HEK293 (cell line): ENCODE measurements around the gene ARID1A.
A peak's percentile ranks its signal among the peaks of the same experiment; 100 is the strongest.
"Not testable (repeated sequence)": the region's sequence is repeated elsewhere in the genome, so short reads cannot be mapped to it uniquely, and the experiment has no call there.

Experiments
- CTCF ChIA-PET: fragments of 350-600 bp; formaldehyde crosslinking; extraction: SDS; loops from one replicate; lab custom pipeline; 2021; ENCODE audit warnings: antibody characterized with exemption; lab: Yijun Ruan, JAX
- POLR2A ChIA-PET: fragments of 300-600 bp; formaldehyde crosslinking; extraction: SDS; loops from one replicate; lab custom pipeline; 2020; ENCODE audit warnings: antibody characterized with exemption, inconsistent platforms; lab: Yijun Ruan, JAX
- H3K27ac ChIP-seq: fragments of 200-500 bp; sonication (Bioruptor generic); 2 replicates; pipeline ENCODE4 v1.5.1; 2014; ENCODE audit warnings: low read depth, low read length, control low read depth, inconsistent platforms; ENCODE audit errors: extremely low read depth
- H3K36me3 ChIP-seq, 2 experiments: fragments of 200-500 bp in 1 of 2; sonication (Bioruptor generic) in 1 of 2; 1 replicate in 1 of 2; 2 replicates in 1 of 2; pipeline ENCODE4 v1.5.1; 2014 to 2017; ENCODE audit warnings: inconsistent platforms in 2 of 2, low read length in 2 of 2; ENCODE audit not compliant: control insufficient read depth in 2 of 2, insufficient read depth in 1 of 2
- H3K4me1 ChIP-seq: fragments of 200-500 bp; sonication (Bioruptor generic); 2 replicates; pipeline ENCODE4 v1.5.1; 2014; ENCODE audit warnings: mild to moderate bottlenecking, low read length, inconsistent platforms; ENCODE audit not compliant: control insufficient read depth, insufficient read depth
- H3K4me3 ChIP-seq: 2 replicates; pipeline ENCODE4 v1.5.1; 2011; ENCODE audit warnings: low read depth, mild to moderate bottlenecking, control low read depth, low read length, moderate library complexity
- H3K9me3 ChIP-seq: fragments of 200-500 bp; sonication (Bioruptor generic); 2 replicates; pipeline ENCODE4 v1.5.1; 2014; ENCODE audit warnings: low read depth, low read length, inconsistent platforms; ENCODE audit not compliant: control insufficient read depth, insufficient read depth
- ELK4 ChIP-seq: IDR thresholded peaks from 2 replicates; pipeline ENCODE4 v1.6.1; 2011; ENCODE audit warnings: mild to moderate bottlenecking, low read depth, low read length, borderline replicate concordance
- FEZF1 ChIP-seq: fragments of 450-650 bp; formaldehyde crosslinking; IDR thresholded peaks from 2 replicates; pipeline ENCODE4 v1.5.1; 2016; ENCODE audit warnings: missing biosample characterization, missing genetic modification characterization
- KLF1 ChIP-seq: fragments of 450-650 bp; formaldehyde crosslinking; IDR thresholded peaks from 2 replicates; pipeline ENCODE4 v1.5.1; 2016; ENCODE audit warnings: missing biosample characterization, missing genetic modification characterization
- KLF9 ChIP-seq: fragments of 450-650 bp; formaldehyde crosslinking; IDR thresholded peaks from 2 replicates; pipeline ENCODE4 v1.5.1; 2016; ENCODE audit warnings: missing biosample characterization, missing genetic modification characterization, low read depth
- OSR2 ChIP-seq: fragments of 450-650 bp; formaldehyde crosslinking; IDR thresholded peaks from 2 replicates; pipeline ENCODE4 v1.5.1; 2016; ENCODE audit warnings: missing biosample characterization, missing genetic modification characterization
- PRDM1 ChIP-seq: fragments of 450-650 bp; formaldehyde crosslinking; IDR thresholded peaks from 2 replicates; pipeline ENCODE4; 2016; ENCODE audit warnings: missing biosample characterization, missing genetic modification characterization
- RBAK ChIP-seq: fragments of 450-650 bp; formaldehyde crosslinking; IDR thresholded peaks from 2 replicates; pipeline ENCODE4 v1.5.1; 2016; ENCODE audit warnings: missing biosample characterization, missing genetic modification characterization
- TRIM28 ChIP-seq: IDR thresholded peaks from 2 replicates; pipeline ENCODE4 v1.6.1; 2011; ENCODE audit warnings: low read length, control low read depth, borderline replicate concordance
- YY2 ChIP-seq: fragments of 450-650 bp; formaldehyde crosslinking; IDR thresholded peaks from 2 replicates; pipeline ENCODE4 v1.5.1; 2016; ENCODE audit warnings: missing biosample characterization, missing genetic modification characterization
- ZIC2 ChIP-seq: fragments of 450-650 bp; formaldehyde crosslinking; IDR thresholded peaks from 2 replicates; pipeline ENCODE4 v1.5.1; 2016; ENCODE audit warnings: missing biosample characterization, missing genetic modification characterization
- ZNF10 ChIP-seq: fragments of 450-650 bp; formaldehyde crosslinking; IDR thresholded peaks from 2 replicates; pipeline ENCODE4 v1.5.1; 2017; ENCODE audit warnings: missing biosample characterization, missing genetic modification characterization
- ZNF16 ChIP-seq: fragments of 450-650 bp; formaldehyde crosslinking; IDR thresholded peaks from 2 replicates; pipeline ENCODE4 v1.5.1; 2016; ENCODE audit warnings: low read depth, missing biosample characterization, missing genetic modification characterization
- ZNF18 ChIP-seq: fragments of 450-650 bp; formaldehyde crosslinking; IDR thresholded peaks from 2 replicates; pipeline ENCODE4 v1.5.1; 2016; ENCODE audit warnings: missing biosample characterization, missing genetic modification characterization
- ZNF248 ChIP-seq: fragments of 450-650 bp; formaldehyde crosslinking; IDR thresholded peaks from 2 replicates; pipeline ENCODE4 v1.5.1; 2017; ENCODE audit warnings: missing biosample characterization, missing genetic modification characterization
- ZNF324 ChIP-seq: fragments of 450-650 bp; formaldehyde crosslinking; IDR thresholded peaks from 2 replicates; pipeline ENCODE4 v1.5.1; 2016; ENCODE audit warnings: missing biosample characterization, missing genetic modification characterization
- ZNF335 ChIP-seq: fragments of 450-650 bp; formaldehyde crosslinking; conservative IDR thresholded peaks from 2 replicates; pipeline ENCODE4 v1.5.1; 2016; ENCODE audit warnings: missing biosample characterization, missing genetic modification characterization
- ZNF404 ChIP-seq: fragments of 450-650 bp; formaldehyde crosslinking; IDR thresholded peaks from 2 replicates; pipeline ENCODE4 v1.5.1; 2017; ENCODE audit warnings: missing biosample characterization, missing genetic modification characterization
- ZNF449 ChIP-seq: fragments of 450-650 bp; formaldehyde crosslinking; IDR thresholded peaks from 2 replicates; pipeline ENCODE4 v1.5.1; 2017; ENCODE audit warnings: missing biosample characterization, mild to moderate bottlenecking, missing genetic modification characterization, moderate library complexity
- ZNF623 ChIP-seq: fragments of 450-650 bp; formaldehyde crosslinking; IDR thresholded peaks from 2 replicates; pipeline ENCODE4 v1.5.1; 2016; ENCODE audit warnings: missing biosample characterization, missing genetic modification characterization
- ZNF629 ChIP-seq: fragments of 450-650 bp; formaldehyde crosslinking; IDR thresholded peaks from 2 replicates; pipeline ENCODE4 v1.5.1; 2017; ENCODE audit warnings: missing biosample characterization, missing genetic modification characterization
- ZNF704 ChIP-seq: fragments of 450-650 bp; formaldehyde crosslinking; IDR thresholded peaks from 2 replicates; pipeline ENCODE4 v1.5.1; 2016; ENCODE audit warnings: missing biosample characterization, missing genetic modification characterization
- ZNF792 ChIP-seq: fragments of 450-650 bp; formaldehyde crosslinking; IDR thresholded peaks from 2 replicates; pipeline ENCODE4 v1.5.1; 2016; ENCODE audit warnings: missing biosample characterization, missing genetic modification characterization
- ZSCAN30 ChIP-seq: fragments of 450-650 bp; IDR thresholded peaks from 2 replicates; pipeline ENCODE4 v1.5.1; 2018; ENCODE audit warnings: missing biosample characterization, mild to moderate bottlenecking, missing genetic modification characterization, moderate library complexity

The ARID1A gene

GRCh38 chr1:26703478-26703877 lies 7.7 kb downstream of the ARID1A start:
- CTCF ChIA-PET = interaction anchor here (0.6 to 1.2 kb wide), 3 partner anchors 11 to 341 kb away, joined by 3 read pairs; no protein-coding TSS in a partner anchor
- no peak overlapping the region for H3K27ac ChIP-seq
- H3K4me1 ChIP-seq = peaks cover 49% of the 10 kb centered on the region
- H3K36me3 ChIP-seq = peaks cover 0 to 21% of the 10 kb centered on the region in 2 experiments; a peak in 2 of 3 replicates
- TF ChIP-seq RBAK (tag by site-specific recombination) = no peak
- POLR2A ChIA-PET = interaction anchor here (0.9 to 1.4 kb wide), 3 partner anchors 10 to 11 kb away, joined by 3 read pairs; no protein-coding TSS in a partner anchor
- H3K4me3 ChIP-seq = no peak overlapping the region
- H3K9me3 ChIP-seq = no peaks in the 10 kb centered on the region

GRCh38 chr1:26704629-26705028 lies 8.8 kb downstream of the ARID1A start:
- H3K27ac ChIP-seq = no peak overlapping the region
- ChIA-PET CTCF (no interaction called here), POLR2A (interaction anchor here (0.9 kb wide), 1 partner anchor 8 kb away, joined by 3 read pairs; no protein-coding TSS in a partner anchor)
- H3K4me1 ChIP-seq = peaks cover 48% of the 10 kb centered on the region
- no peak overlapping the region for H3K4me3 ChIP-seq
- no peaks in the 10 kb centered on the region for H3K9me3 ChIP-seq
- H3K36me3 ChIP-seq = peaks cover 6 to 29% of the 10 kb centered on the region in 2 experiments; a peak in 2 of 3 replicates
- TF ChIP-seq ZNF629 (tag by site-specific recombination) = no peak
- peak; percentile 62; the same call in 1 of the 2 replicates for TF ChIP-seq ZNF10 (tag by site-specific recombination)
- no peak for TF ChIP-seq FEZF1 (tag by site-specific recombination)

- CTCF ChIA-PET = interaction anchor here (1.1 kb wide), 1 partner anchor 83 kb away, joined by 3 read pairs; no protein-coding TSS in a partner anchor
- H3K9me3 ChIP-seq, H3K27ac ChIP-seq, H3K4me3 ChIP-seq: not testable (repeated sequence)
- TF ChIP-seq KLF9 (tag by site-specific recombination) (peak; percentile 49; the same call in 1 of the 2 replicates), ZNF18 (tag by site-specific recombination) (peak; percentile 25; the same call in 1 of the 2 replicates), ZNF335 (0 out of 2 replicates have a peak, but pooled peaks have one; percentile 13), KLF1 (tag by site-specific recombination) (peak; percentile 65)
- POLR2A ChIA-PET = interaction anchor here (0.8 to 1.3 kb wide), 4 partner anchors 8 to 160 kb away, joined by 3 to 4 read pairs (median 3); partner anchors contain the start of gene PIGV
- Histone ChIP-seq H3K4me1 (peaks cover 42% of the 10 kb centered on the region), H3K36me3 (peaks cover 6 to 30% of the 10 kb centered on the region in 2 experiments; a peak in 2 of 3 replicates)
Measured at GRCh38 chr1:26705227-26705626, 9.4 kb downstream of the ARID1A start.

- no peaks in the 10 kb centered on the region for H3K9me3 ChIP-seq
- 0 out of 2 replicates have a peak overlapping the region, but pooled peaks have one; percentile 1 for H3K27ac ChIP-seq
- peaks cover 6 to 35% of the 10 kb centered on the region in 2 experiments; a peak in 2 of 3 replicates for H3K36me3 ChIP-seq
- ChIA-PET CTCF (interaction anchor here (0.6 to 1.1 kb wide), 4 partner anchors 13 to 83 kb away, joined by 3 to 4 read pairs (median 3); no protein-coding TSS in a partner anchor), POLR2A (interaction anchor here (0.6 to 1.3 kb wide), 7 partner anchors 9 to 159 kb away, joined by 3 to 9 read pairs (median 4); partner anchors contain the start of gene PIGV)
- peaks cover 36% of the 10 kb centered on the region for H3K4me1 ChIP-seq
- H3K4me3 ChIP-seq = no peak overlapping the region
- TF ChIP-seq YY2 (tag by site-specific recombination) (no peak), ELK4 (no peak), ZNF623 (tag by site-specific recombination) (peak; percentile 3; the same call in 1 of the 2 replicates), ZNF449 (tag by site-specific recombination) (no peak), ZIC2 (no peak), ZNF16 (tag by site-specific recombination) (no peak), ZNF792 (no peak), ZNF248 (tag by site-specific recombination) (no peak), ZNF704 (tag by site-specific recombination) (no peak), ZSCAN30 (tag by site-specific recombination) (no peak), PRDM1 (tag by site-specific recombination) (no peak), ZNF404 (tag by site-specific recombination) (no peak), OSR2 (peak; percentile 97), ZNF324 (tag by site-specific recombination) (no peak; the same call in 1 of the 2 replicates), TRIM28 (peak; percentile 82; the same call in 1 of the 2 replicates)
Measured at GRCh38 chr1:26705788-26706311, 10.0 kb downstream of the ARID1A start.
